B cell (primary cell): ENCODE data around the gene GATA5. TPM values are rescaled to one million over a fixed set of nuclear protein-coding genes. Genes with fewer than 3 reads are reported as not detected.
A peak's percentile ranks its signal among the peaks of the same experiment; 100 is the strongest.

Source experiments
- ATAC-seq: fragments of 200-7000 bp; cut with Tn5 transposase; one replicate; pipeline ENCODE4 v1.10.0; 2021; ENCODE audit warnings: low read depth, mild to moderate bottlenecking, moderate number of reproducible peaks, moderate library complexity
- CTCF ChIA-PET: fragments of 350-600 bp; sonication (Branson Sonifier 250); formaldehyde crosslinking; loops from one replicate; lab custom pipeline; 2021; ENCODE audit warnings: antibody characterized with exemption, inconsistent platforms; lab: Charles Lee
- POLR2A ChIA-PET: fragments of 350-600 bp; sonication (Branson Sonifier 250); formaldehyde crosslinking; loops from one replicate; lab custom pipeline; 2021; ENCODE audit warnings: antibody characterized with exemption; lab: Charles Lee
- DNase-seq: peaks from one replicate; pipeline ENCODE4 v3.0.0; 2013
- H2AFZ ChIP-seq: 2 replicates; pipeline ENCODE4 v1.6.1; 2012; ENCODE audit warnings: mild to moderate bottlenecking, low read depth, low read length; ENCODE audit not compliant: insufficient read depth, poor library complexity, severe bottlenecking
- H3K27ac ChIP-seq, 2 donors: 1 replicate in 1 of 2; 2 replicates in 1 of 2; pipeline ENCODE4 v1.5.1; 2012 to 2013; ENCODE audit warnings: low read length in 2 of 2, mild to moderate bottlenecking in 2 of 2, moderate library complexity in 1 of 2
- H3K27me3 ChIP-seq, 4 experiments: fragments of 200-600 bp in 1 of 4; sonication (generic) in 1 of 4; replicated peaks in 1 of 4; 1 replicate in 2 of 4; 2 replicates in 2 of 4; pipeline versions ENCODE4 v1.6.1 to v1.7.0; 2013 to 2016; ENCODE audit warnings: low read length in 3 of 4, mild to moderate bottlenecking in 2 of 4, mixed read lengths in 1 of 4, moderate library complexity in 1 of 4; ENCODE audit not compliant: insufficient read depth in 4 of 4, control insufficient read depth in 3 of 4; ENCODE audit errors: control extremely low read depth in 1 of 4
- H3K36me3 ChIP-seq, 2 experiments: replicated peaks in 1 of 2; 1 replicate in 1 of 2; 2 replicates in 1 of 2; pipeline versions ENCODE4 v1.6.1 to v1.7.1; 2013; ENCODE audit warnings: low read length in 1 of 2; ENCODE audit not compliant: insufficient read depth in 2 of 2, control insufficient read depth in 1 of 2; ENCODE audit errors: control extremely low read depth in 1 of 2, extremely low read depth in 1 of 2
- H3K4me1 ChIP-seq, 2 donors: fragments of 200-600 bp in 1 of 2; sonication (generic) in 1 of 2; 1 replicate in 1 of 2; 2 replicates in 1 of 2; pipeline versions ENCODE4 v1.5.1 to v1.6.1; 2013 to 2017; ENCODE audit warnings: low read length in 2 of 2; ENCODE audit not compliant: control insufficient read depth in 2 of 2, insufficient read depth in 2 of 2
- H3K4me2 ChIP-seq: replicated peaks from 2 replicates; pipeline ENCODE3; 2012; ENCODE audit warnings: mild to moderate bottlenecking, low read depth, low read length; ENCODE audit not compliant: poor library complexity, severe bottlenecking
- H3K4me3 ChIP-seq, 5 experiments: fragments of 200-600 bp in 1 of 5; sonication (generic) in 1 of 5; 1 replicate in 3 of 5; 2 replicates in 2 of 5; pipeline versions ENCODE4 v1.5.1 to v1.7.0; 2011 to 2016; ENCODE audit warnings: low read length in 4 of 5, mild to moderate bottlenecking in 4 of 5, low read depth in 2 of 5, control low read depth in 1 of 5, moderate library complexity in 1 of 5; ENCODE audit not compliant: insufficient read depth in 1 of 5; ENCODE audit errors: control extremely low read depth in 1 of 5, extremely low read depth in 1 of 5
- H3K79me2 ChIP-seq: fragments of 200-600 bp; sonication (generic); one replicate; pipeline ENCODE4 v1.6.0; 2016; ENCODE audit warnings: low read length; ENCODE audit not compliant: control insufficient read depth, insufficient read depth
- H3K9ac ChIP-seq: fragments of 200-600 bp; sonication (generic); 2 replicates; pipeline ENCODE4 v1.6.1; 2017; ENCODE audit warnings: mild to moderate bottlenecking, low read length, moderate library complexity
- H3K9me3 ChIP-seq, 3 donors: one replicate each; pipeline versions ENCODE4 v1.6.1 to v1.7.1; 2013; ENCODE audit warnings: low read length in 2 of 3; ENCODE audit not compliant: control insufficient read depth in 2 of 3, insufficient read depth in 1 of 3; ENCODE audit errors: control extremely low read depth in 1 of 3
- H4K20me1 ChIP-seq: 2 replicates; pipeline ENCODE4 v1.6.0; 2012; ENCODE audit warnings: mild to moderate bottlenecking, low read length; ENCODE audit not compliant: insufficient read depth, control insufficient read depth, poor library complexity, severe bottlenecking
- H3K27ac Mint-ChIP-seq: one replicate; pipeline ENCODE4 v1.8.0; 2021; ENCODE audit warnings: mixed read lengths
- H3K27me3 Mint-ChIP-seq: one replicate; pipeline ENCODE4 v1.8.0; 2021; ENCODE audit warnings: mixed read lengths
- H3K4me1 Mint-ChIP-seq: one replicate; pipeline ENCODE4 v1.8.0; 2021; ENCODE audit warnings: mixed read lengths
- H3K4me3 Mint-ChIP-seq: one replicate; pipeline ENCODE4 v1.8.0; 2021; ENCODE audit warnings: mixed read lengths
- H3K9me3 Mint-ChIP-seq: one replicate; pipeline ENCODE4 v1.8.0; 2022; ENCODE audit warnings: mixed read lengths; ENCODE audit not compliant: insufficient read depth
- CTCF ChIP-seq: fragments of 200-600 bp; IDR thresholded peaks from one replicate; pipeline ENCODE4 v1.8.0; 2022; ENCODE audit warnings: antibody characterized with exemption, mild to moderate bottlenecking
- EZH2 ChIP-seq: IDR thresholded peaks from 2 replicates; pipeline ENCODE4 v1.6.1; 2012; ENCODE audit warnings: borderline replicate concordance, low read depth, mild to moderate bottlenecking, moderate library complexity, low read length; ENCODE audit not compliant: insufficient read depth, poor library complexity, severe bottlenecking
- WGBS: methylation state at CpG from one replicate; pipeline ENCODE4 v1.1.5; 2013; ENCODE audit warnings: missing lambda C conversion rate; ENCODE audit not compliant: insufficient coverage; 5-methylcytosine and 5-hydroxymethylcytosine counted together
- intact Hi-C: fragments of 100-400 bp; cut with micrococcal nuclease; formaldehyde crosslinking; loops from one replicate; pipeline ENCODE4 v1.10.0; 2022
- polyA plus RNA-seq: library from polyadenylated mRNA; depleted of rRNA; stranded (reverse); fragments of >200 nt; gene quantifications from 2 replicates; pipeline ENCODE4 v1.2.3, GENCODE V29; 2012
- total RNA-seq, 2 donors: library from RNA; stranded (reverse); fragments of 120-200 nt in 1 of 2; gene quantifications; 1 replicate in 1 of 2; 2 replicates in 1 of 2; pipeline versions ENCODE4 v1.2.3 to v1.2.4, GENCODE V29; 2013 to 2022

Gene GATA5
- total and polyA plus RNA-seq, 2 donors (not counting 1 experiment from before 2014, with no cell fraction given) = not detected

- Histone ChIP-seq H3K79me2 (no peaks in the 10 kb centered on the region), H3K36me3 (no peaks in the 10 kb centered on the region), H3K9me3 (no peaks in the 10 kb centered on the region), H3K27ac (peak overlapping the region; percentile 29 to 83), H3K4me1 (peaks cover 36 to 43% of the 10 kb centered on the region in 2 donors), H3K4me2 (peak overlapping the region; percentile 66), H3K9ac (peak overlapping the region; percentile 49), H4K20me1 (no peaks in the 10 kb centered on the region), H3K4me3 (peak overlapping the region in 1 of 5 experiments; percentile 8), H2AFZ (peak overlapping the region; percentile 64), H3K27me3 (peaks cover 0 to 8% (median 0%) of the 10 kb centered on the region in 4 experiments)
- ChIA-PET CTCF (interaction anchor here (0.8 to 3.4 kb wide), 3 partner anchors 123 to 418 kb away, joined by 3 to 13 read pairs (median 7); no protein-coding TSS in a partner anchor), POLR2A (no interaction called here)
- Mint-ChIP-seq H3K4me1 (peaks cover 22% of the 10 kb centered on the region), H3K4me3 (no peak overlapping the region), H3K9me3 (no peaks in the 10 kb centered on the region), H3K27ac (no peak overlapping the region), H3K27me3 (peaks cover 11% of the 10 kb centered on the region)
- ATAC-seq = no peak
- DNase-seq = no peak
- no peak for TF ChIP-seq EZH2
- TF ChIP-seq CTCF = no peak
- 95% methylated on average over 10 of the region's 10 CpGs for WGBS
- intact Hi-C loops = no loop called here
These were observed 18.1 kb upstream of the GATA5 start for GRCh38 chr20:62493886-62494285.

GRCh38 chr20:62493253-62493885 is 17.6 kb upstream of the GATA5 start:
- no peak overlapping the region for H3K27ac ChIP-seq
- Mint-ChIP-seq H3K4me1 (peaks cover 22% of the 10 kb centered on the region), H3K4me3 (no peak overlapping the region), H3K27ac (no peak overlapping the region), H3K9me3 (no peaks in the 10 kb centered on the region), H3K27me3 (peaks cover 16% of the 10 kb centered on the region)
- H3K4me2 ChIP-seq = peak overlapping the region; percentile 66
- no peak overlapping the region for H3K4me3 ChIP-seq
- no peak overlapping the region for H3K9ac ChIP-seq
- H3K27me3 ChIP-seq = peaks cover 0 to 11% (median 0%) of the 10 kb centered on the region in 4 experiments
- ChIA-PET CTCF (interaction anchor here (2.2 to 3.4 kb wide), 3 partner anchors 15 to 192 kb away, joined by 4 to 13 read pairs (median 7); no protein-coding TSS in a partner anchor), POLR2A (no interaction called here)
- no peaks in the 10 kb centered on the region for H3K9me3 ChIP-seq
- TF ChIP-seq CTCF = no peak
- TF ChIP-seq EZH2 = no peak
- no peak overlapping the region for H2AFZ ChIP-seq
- peaks cover 36 to 43% of the 10 kb centered on the region in 2 donors for H3K4me1 ChIP-seq
- H3K36me3 ChIP-seq = no peaks in the 10 kb centered on the region
- H3K79me2 ChIP-seq = no peaks in the 10 kb centered on the region
- ATAC-seq (no peak), DNase-seq (no peak)
- WGBS = 94% methylated on average over 15 of the region's 15 CpGs
- intact Hi-C loops = no loop called here
- no peaks in the 10 kb centered on the region for H4K20me1 ChIP-seq
